ENCODE results near the gene SLC51A. TPM values are rescaled to one million over a fixed set of nuclear protein-coding genes. Genes with fewer than 3 reads are reported as not detected.

Gene SLC51A
- total RNA-seq, 4 donors from 2014 or later, result not detected

DNA sequence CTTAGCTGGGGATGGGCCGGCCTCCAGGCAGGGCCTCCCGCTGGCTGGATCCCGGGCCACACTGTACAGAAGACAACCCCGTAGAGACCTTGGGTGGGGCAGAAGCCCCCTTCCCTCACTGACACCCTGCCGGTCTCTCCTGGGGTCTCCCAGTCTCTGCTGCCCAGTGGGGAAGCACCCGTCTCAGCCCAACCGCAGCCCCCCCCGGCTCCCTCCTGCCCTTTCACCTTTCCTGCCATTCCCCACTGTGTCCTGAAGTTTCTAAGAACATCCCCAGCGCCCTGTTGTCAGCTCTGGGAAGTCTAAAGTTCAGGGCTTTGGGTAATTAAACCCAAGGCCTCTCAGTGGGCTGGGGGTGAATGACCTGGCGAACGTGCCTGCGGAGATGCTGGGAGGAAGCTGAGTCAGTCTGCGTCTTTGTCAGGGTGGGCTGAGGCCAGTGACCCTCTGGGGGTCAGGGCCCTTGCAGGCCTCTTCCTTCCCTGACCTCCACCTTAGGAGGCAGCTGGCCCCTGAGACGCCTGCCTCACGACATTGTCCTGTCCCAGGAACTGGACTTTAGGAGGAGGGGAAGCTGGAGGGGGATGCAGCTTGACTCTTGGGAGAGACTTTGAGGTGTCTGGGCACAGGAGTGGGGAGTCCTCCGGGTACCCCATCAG is 1.4 kb upstream of the SLC51A start:
- H3K4me1 ChIP-seq, result peaks cover 0 to 12% (median 0%) of the 10 kb centered on the region in 3 donors
- no peaks in the 10 kb centered on the region for H3K9me3 ChIP-seq
- 88% methylated on average over 6 of the region's 16 CpGs; no CpG with 5 or more reads in 1 of the 2 donors for WGBS, 2 donors (ENCODE audit: low coverage in 1 of 2)
- H3K27ac ChIP-seq, result no peak overlapping the region
- ATAC-seq, result no peak
- H3K36me3 ChIP-seq, result no peaks in the 10 kb centered on the region
- H3K4me3 ChIP-seq, result no peak overlapping the region
- H3K27me3 ChIP-seq, result peaks cover 30% of the 10 kb centered on the region
- TF ChIP-seq POLR2A (IDR thresholded peaks at IDR 0.05) (no peak), POLR2AphosphoS5 (IDR thresholded peaks at IDR 0.05) (no peak), EP300 (IDR thresholded peaks at IDR 0.05) (no peak)
- TF ChIP-seq, protein P1, sequence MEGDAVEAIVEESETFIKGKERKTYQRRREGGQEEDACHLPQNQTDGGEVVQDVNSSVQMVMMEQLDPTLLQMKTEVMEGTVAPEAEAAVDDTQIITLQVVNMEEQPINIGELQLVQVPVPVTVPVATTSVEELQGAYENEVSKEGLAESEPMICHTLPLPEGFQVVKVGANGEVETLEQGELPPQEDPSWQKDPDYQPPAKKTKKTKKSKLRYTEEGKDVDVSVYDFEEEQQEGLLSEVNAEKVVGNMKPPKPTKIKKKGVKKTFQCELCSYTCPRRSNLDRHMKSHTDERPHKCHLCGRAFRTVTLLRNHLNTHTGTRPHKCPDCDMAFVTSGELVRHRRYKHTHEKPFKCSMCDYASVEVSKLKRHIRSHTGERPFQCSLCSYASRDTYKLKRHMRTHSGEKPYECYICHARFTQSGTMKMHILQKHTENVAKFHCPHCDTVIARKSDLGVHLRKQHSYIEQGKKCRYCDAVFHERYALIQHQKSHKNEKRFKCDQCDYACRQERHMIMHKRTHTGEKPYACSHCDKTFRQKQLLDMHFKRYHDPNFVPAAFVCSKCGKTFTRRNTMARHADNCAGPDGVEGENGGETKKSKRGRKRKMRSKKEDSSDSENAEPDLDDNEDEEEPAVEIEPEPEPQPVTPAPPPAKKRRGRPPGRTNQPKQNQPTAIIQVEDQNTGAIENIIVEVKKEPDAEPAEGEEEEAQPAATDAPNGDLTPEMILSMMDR (IDR thresholded peaks at IDR 0.05), result no peak

GRCh38 chr3:196215493-196216020 is 777 bp upstream of the SLC51A start:
- WGBS, 2 donors (ENCODE audit: low coverage in 1 of 2), result 63 to 77% methylated on average over 4 to 5 of the region's 10 CpGs
- TF ChIP-seq, protein P1 (IDR thresholded peaks at IDR 0.05), result no peak
- TF ChIP-seq POLR2AphosphoS5 (IDR thresholded peaks at IDR 0.05) (no peak), EP300 (IDR thresholded peaks at IDR 0.05) (no peak), POLR2A (IDR thresholded peaks at IDR 0.05) (no peak)
- ATAC-seq, result no peak
- no peaks in the 10 kb centered on the region for H3K36me3 ChIP-seq
- H3K27ac ChIP-seq, result no peak overlapping the region
- H3K4me1 ChIP-seq, result peaks cover 0 to 12% (median 0%) of the 10 kb centered on the region in 3 donors
- no peak overlapping the region for H3K4me3 ChIP-seq
- H3K27me3 ChIP-seq, result peaks cover 30% of the 10 kb centered on the region
- no peaks in the 10 kb centered on the region for H3K9me3 ChIP-seq

- Histone ChIP-seq H3K9me3 (no peaks in the 10 kb centered on the region), H3K36me3 (no peaks in the 10 kb centered on the region), H3K27ac (no peak overlapping the region), H3K4me3 (no peak overlapping the region), H3K27me3 (peaks cover 30% of the 10 kb centered on the region), H3K4me1 (peaks cover 0 to 12% (median 0%) of the 10 kb centered on the region in 3 donors)
- 60% methylated on average over 1 of the region's 25 CpGs; no CpG with 5 or more reads in 1 of the 2 donors for WGBS, 2 donors (ENCODE audit: low coverage in 1 of 2)
- TF ChIP-seq, protein P1 (IDR thresholded peaks at IDR 0.05), result no peak
- TF ChIP-seq POLR2A (IDR thresholded peaks at IDR 0.05) (no peak), POLR2AphosphoS5 (IDR thresholded peaks at IDR 0.05) (no peak), EP300 (IDR thresholded peaks at IDR 0.05) (no peak)
- no peak for ATAC-seq
Measured at GRCh38 chr3:196216681-196217211, 412 bp downstream of the SLC51A start.

GRCh38 chr3:196217307-196218154 is 1.2 kb downstream of the SLC51A start:
- Histone ChIP-seq H3K4me3 (no peak overlapping the region), H3K36me3 (no peaks in the 10 kb centered on the region), H3K4me1 (peaks cover 0 to 12% (median 0%) of the 10 kb centered on the region in 3 donors), H3K27ac (no peak overlapping the region), H3K9me3 (no peaks in the 10 kb centered on the region), H3K27me3 (peaks cover 35% of the 10 kb centered on the region)
- WGBS, 2 donors (ENCODE audit: low coverage in 1 of 2), result 72 to 94% methylated on average over 3 of the region's 12 CpGs
- ATAC-seq, result no peak
- no peak for TF ChIP-seq POLR2A (IDR thresholded peaks at IDR 0.05)
- no peak for TF ChIP-seq POLR2AphosphoS5 (IDR thresholded peaks at IDR 0.05)
- TF ChIP-seq, protein P1 (IDR thresholded peaks at IDR 0.05), result no peak
- no peak for TF ChIP-seq EP300 (IDR thresholded peaks at IDR 0.05)

Data from gastroesophageal sphincter (tissue), 4 donors.